Tibial nerve (tissue), 4 donors: ENCODE results near the gene TPP2.

ENCODE experiments used
- EP300 ChIP-seq, 2 donors: sonication (generic); formaldehyde crosslinking; IDR thresholded peaks; one replicate each; pipeline ENCODE4 v1.6.1; 2017; ENCODE audit warnings: antibody characterized with exemption in 2 of 2, mild to moderate bottlenecking in 1 of 2
- POLR2A ChIP-seq, 2 donors: fragments of 450-650 bp; IDR thresholded peaks; one replicate each; pipeline ENCODE4 v1.6.1; 2017; ENCODE audit warnings: antibody characterized with exemption in 2 of 2, mild to moderate bottlenecking in 2 of 2, moderate library complexity in 2 of 2
- TF ChIP-seq, protein P1 (sequence below), 5 experiments: fragments of 200-600 bp in 3 of 5; fragments of 450-650 bp in 2 of 5; sonication (generic) in 3 of 5; IDR thresholded peaks; one replicate each; pipeline ENCODE4 v1.5.1; 2016 to 2019; ENCODE audit warnings: antibody characterized with exemption in 5 of 5, mild to moderate bottlenecking in 3 of 5, moderate library complexity in 2 of 5

DNA sequence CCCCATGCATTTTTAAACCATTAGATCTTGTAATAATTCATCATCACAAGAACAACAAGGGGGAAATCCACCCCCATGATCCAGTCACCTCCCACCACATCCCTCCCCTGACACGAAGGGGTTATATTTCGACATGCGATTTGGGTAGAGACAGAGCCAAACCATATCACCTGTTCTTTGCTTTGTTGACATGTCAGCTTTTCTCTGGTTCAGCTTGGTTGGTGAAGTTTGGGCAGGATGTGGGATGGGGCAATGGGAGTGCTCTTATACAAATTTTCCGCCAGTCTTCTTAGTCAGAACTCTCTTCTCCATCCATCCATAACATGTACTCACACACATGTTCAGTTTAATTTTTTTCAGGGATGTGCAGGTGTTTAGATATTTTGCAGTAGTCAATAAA is 12.9 kb downstream of the TPP2 start:
- TF ChIP-seq POLR2A (IDR thresholded peaks at IDR 0.05) (no peak), EP300 (IDR thresholded peaks at IDR 0.05) (no peak)
- TF ChIP-seq, protein P1, sequence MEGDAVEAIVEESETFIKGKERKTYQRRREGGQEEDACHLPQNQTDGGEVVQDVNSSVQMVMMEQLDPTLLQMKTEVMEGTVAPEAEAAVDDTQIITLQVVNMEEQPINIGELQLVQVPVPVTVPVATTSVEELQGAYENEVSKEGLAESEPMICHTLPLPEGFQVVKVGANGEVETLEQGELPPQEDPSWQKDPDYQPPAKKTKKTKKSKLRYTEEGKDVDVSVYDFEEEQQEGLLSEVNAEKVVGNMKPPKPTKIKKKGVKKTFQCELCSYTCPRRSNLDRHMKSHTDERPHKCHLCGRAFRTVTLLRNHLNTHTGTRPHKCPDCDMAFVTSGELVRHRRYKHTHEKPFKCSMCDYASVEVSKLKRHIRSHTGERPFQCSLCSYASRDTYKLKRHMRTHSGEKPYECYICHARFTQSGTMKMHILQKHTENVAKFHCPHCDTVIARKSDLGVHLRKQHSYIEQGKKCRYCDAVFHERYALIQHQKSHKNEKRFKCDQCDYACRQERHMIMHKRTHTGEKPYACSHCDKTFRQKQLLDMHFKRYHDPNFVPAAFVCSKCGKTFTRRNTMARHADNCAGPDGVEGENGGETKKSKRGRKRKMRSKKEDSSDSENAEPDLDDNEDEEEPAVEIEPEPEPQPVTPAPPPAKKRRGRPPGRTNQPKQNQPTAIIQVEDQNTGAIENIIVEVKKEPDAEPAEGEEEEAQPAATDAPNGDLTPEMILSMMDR (IDR thresholded peaks at IDR 0.05), result no peak
